PC-3 (cell line): ENCODE data around the gene ST6GALNAC3. TPM values are rescaled to one million over a fixed set of nuclear protein-coding genes. Genes with fewer than 3 reads are reported as not detected.

Experiments used
- ATAC-seq: fragments of 200-7000 bp; cut with Tn5 transposase; 2 replicates; pipeline ENCODE4 v1.9.1; 2020; ENCODE audit warnings: mild to moderate bottlenecking, moderate library complexity
- BruUV-seq: library from RNA; stranded (reverse); fragments of 400-500 nt; replicated peaks from 2 replicates; lab custom pipeline; 2021; lab: Mats Ljungman, UMichigan
- CTCF ChIA-PET: fragments of 300-600 bp; sonication (Branson Sonifier 250); formaldehyde crosslinking; loops from one replicate; lab custom pipeline; 2022; ENCODE audit warnings: antibody characterized with exemption; lab: Charles Lee
- POLR2A ChIA-PET: fragments of 300-600 bp; sonication (Branson Sonifier 250); formaldehyde crosslinking; loops from one replicate; lab custom pipeline; 2022; ENCODE audit warnings: antibody characterized with exemption; ENCODE audit not compliant: unreplicated experiment; lab: Charles Lee
- DNase-seq: peaks from one replicate; pipeline ENCODE4 v3.0.0-alpha.2; 2015
- H2AFZ ChIP-seq: fragments of 300-600 bp; sonication (generic); 2 replicates; pipeline ENCODE4 v1.6.0; 2016; ENCODE audit warnings: antibody characterized with exemption, low read length
- H3F3A ChIP-seq: fragments of 300-600 bp; sonication (generic); one replicate; pipeline ENCODE4 v1.6.0; 2017; ENCODE audit warnings: antibody characterized with exemption, low read length, control low read depth, mild to moderate bottlenecking; ENCODE audit not compliant: unreplicated experiment
- H3K27ac ChIP-seq: fragments of 300-600 bp; sonication (generic); 2 replicates; pipeline ENCODE4 v1.5.1; 2016; ENCODE audit warnings: mild to moderate bottlenecking, low read length
- H3K27me3 ChIP-seq: fragments of 300-600 bp; sonication (generic); 2 replicates; pipeline ENCODE4 v1.6.1; 2016; ENCODE audit warnings: low read length, mixed read lengths
- H3K36me3 ChIP-seq: fragments of 300-600 bp; sonication (generic); 2 replicates; pipeline ENCODE4 v1.6.1; 2016; ENCODE audit warnings: low read depth, mixed run types, low read length, mixed read lengths
- H3K4me1 ChIP-seq: fragments of 300-600 bp; sonication (generic); 2 replicates; pipeline ENCODE4 v1.5.1; 2016; ENCODE audit warnings: low read length; ENCODE audit not compliant: insufficient read depth
- H3K4me2 ChIP-seq: fragments of 300-600 bp; sonication (generic); 2 replicates; pipeline ENCODE4 v1.6.0; 2016; ENCODE audit warnings: low read length
- H3K4me3 ChIP-seq: fragments of 300-600 bp; sonication (generic); 2 replicates; pipeline ENCODE4 v1.5.1; 2016; ENCODE audit warnings: mild to moderate bottlenecking, low read length, mixed read lengths
- H3K79me2 ChIP-seq: fragments of 300-600 bp; sonication (generic); 2 replicates; pipeline ENCODE4 v1.6.1; 2017; ENCODE audit warnings: low read length, mixed read lengths
- H3K9ac ChIP-seq: fragments of 300-600 bp; sonication (generic); 2 replicates; pipeline ENCODE4 v1.6.0; 2016; ENCODE audit warnings: mild to moderate bottlenecking, low read length
- H3K9me2 ChIP-seq: fragments of 300-600 bp; sonication (generic); replicated peaks from 2 replicates; pipeline ENCODE4 v1.6.1; 2016; ENCODE audit warnings: mixed run types, low read length, mixed read lengths
- H3K9me3 ChIP-seq: fragments of 300-600 bp; sonication (generic); 2 replicates; pipeline ENCODE4 v1.6.1; 2016; ENCODE audit warnings: low read length, mixed read lengths
- H4K20me1 ChIP-seq: fragments of 300-600 bp; sonication (generic); 2 replicates; pipeline ENCODE4 v1.6.1; 2016; ENCODE audit warnings: low read length, mixed read lengths
- EZH2 ChIP-seq: fragments of 300-600 bp; sonication (generic); IDR thresholded peaks from one replicate; pipeline ENCODE4 v1.6.1; 2017; ENCODE audit warnings: antibody characterized with exemption, mild to moderate bottlenecking, low read length; ENCODE audit not compliant: unreplicated experiment
- EZH2phosphoT487 ChIP-seq: fragments of 300-600 bp; sonication (generic); IDR thresholded peaks from 2 replicates; pipeline ENCODE4 v1.6.1; 2018; ENCODE audit warnings: mild to moderate bottlenecking, antibody characterized with exemption, low read length, borderline replicate concordance
- intact Hi-C: fragments of 100-400 bp; cut with micrococcal nuclease; formaldehyde crosslinking; loops from 2 replicates; pipeline ENCODE4 v1.9.0; 2023
- total RNA-seq: library from RNA; depleted of rRNA; stranded (reverse); fragments of >200 nt; gene quantifications from 2 replicates; pipeline ENCODE4 v1.2.3, GENCODE V29; 2014
- TF ChIP-seq, protein P1 (sequence below): fragments of 300-600 bp; sonication (generic); conservative IDR thresholded peaks from 2 replicates; pipeline ENCODE4 v1.5.1; 2017; ENCODE audit warnings: antibody characterized with exemption, low read depth, mild to moderate bottlenecking, low read length

The ST6GALNAC3 gene
- total RNA-seq, 1 experiment from 2014 or later, result not detected

DNA sequence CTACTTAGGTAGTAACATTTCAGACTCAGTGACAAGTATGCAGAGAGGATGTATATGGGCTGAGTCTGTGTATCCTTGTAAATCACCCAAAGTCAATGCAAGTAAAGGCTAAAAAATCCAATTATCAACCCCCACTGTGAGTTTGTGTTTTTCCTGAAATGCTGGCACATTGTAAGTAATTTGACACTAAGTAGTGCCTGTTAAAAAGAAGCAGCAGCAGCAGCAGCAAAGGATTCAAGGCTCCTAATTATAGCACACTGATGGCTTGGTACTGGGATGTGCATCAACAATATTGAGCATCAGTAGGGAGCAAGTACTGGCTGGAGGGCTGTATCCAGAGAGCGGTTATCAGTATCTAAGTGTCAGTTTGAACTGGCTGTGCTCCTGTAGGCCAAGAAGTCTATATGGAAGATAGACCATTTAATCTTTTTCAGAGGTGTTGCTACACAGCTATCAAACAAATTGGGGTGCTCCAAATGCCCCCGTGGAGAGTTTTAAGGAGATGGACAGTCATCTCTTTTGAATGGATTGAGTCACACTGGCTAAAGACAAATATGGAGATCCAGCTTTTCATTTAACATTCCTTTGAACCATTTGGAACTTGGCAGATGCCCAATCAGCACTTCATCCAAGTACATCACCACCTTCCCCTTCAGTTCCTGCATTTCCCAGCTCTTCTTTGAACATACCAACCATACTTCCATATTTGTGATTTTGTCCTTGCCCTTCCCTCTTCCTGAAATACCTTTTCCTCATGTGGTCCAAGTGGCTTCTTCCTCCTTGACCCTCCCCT, 551.5 kb downstream of the ST6GALNAC3 start:
- Histone ChIP-seq H3K4me3 (no peak overlapping the region), H3K27ac (no peak overlapping the region), H3K9me3 (no peaks in the 10 kb centered on the region), H3K4me1 (no peaks in the 10 kb centered on the region), H3F3A (no peaks in the 10 kb centered on the region), H2AFZ (no peak overlapping the region), H3K79me2 (no peaks in the 10 kb centered on the region), H3K9ac (no peak overlapping the region), H3K27me3 (peaks cover 10% of the 10 kb centered on the region; the same call in 1 of the 2 replicates), H3K4me2 (no peak overlapping the region), H3K36me3 (no peaks in the 10 kb centered on the region), H4K20me1 (no peaks in the 10 kb centered on the region), H3K9me2 (no peaks in the 10 kb centered on the region)
- intact Hi-C loops, result no loop called here
- DNase-seq (no peak), ATAC-seq (no peak)
- CTCF ChIA-PET, result no interaction called here
- no peak for TF ChIP-seq EZH2
- no peak for TF ChIP-seq EZH2phosphoT487
- TF ChIP-seq, protein P1, sequence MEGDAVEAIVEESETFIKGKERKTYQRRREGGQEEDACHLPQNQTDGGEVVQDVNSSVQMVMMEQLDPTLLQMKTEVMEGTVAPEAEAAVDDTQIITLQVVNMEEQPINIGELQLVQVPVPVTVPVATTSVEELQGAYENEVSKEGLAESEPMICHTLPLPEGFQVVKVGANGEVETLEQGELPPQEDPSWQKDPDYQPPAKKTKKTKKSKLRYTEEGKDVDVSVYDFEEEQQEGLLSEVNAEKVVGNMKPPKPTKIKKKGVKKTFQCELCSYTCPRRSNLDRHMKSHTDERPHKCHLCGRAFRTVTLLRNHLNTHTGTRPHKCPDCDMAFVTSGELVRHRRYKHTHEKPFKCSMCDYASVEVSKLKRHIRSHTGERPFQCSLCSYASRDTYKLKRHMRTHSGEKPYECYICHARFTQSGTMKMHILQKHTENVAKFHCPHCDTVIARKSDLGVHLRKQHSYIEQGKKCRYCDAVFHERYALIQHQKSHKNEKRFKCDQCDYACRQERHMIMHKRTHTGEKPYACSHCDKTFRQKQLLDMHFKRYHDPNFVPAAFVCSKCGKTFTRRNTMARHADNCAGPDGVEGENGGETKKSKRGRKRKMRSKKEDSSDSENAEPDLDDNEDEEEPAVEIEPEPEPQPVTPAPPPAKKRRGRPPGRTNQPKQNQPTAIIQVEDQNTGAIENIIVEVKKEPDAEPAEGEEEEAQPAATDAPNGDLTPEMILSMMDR, result no peak
- POLR2A ChIA-PET, result no interaction called here
- BruUV-seq, result no TSS peak

DNA sequence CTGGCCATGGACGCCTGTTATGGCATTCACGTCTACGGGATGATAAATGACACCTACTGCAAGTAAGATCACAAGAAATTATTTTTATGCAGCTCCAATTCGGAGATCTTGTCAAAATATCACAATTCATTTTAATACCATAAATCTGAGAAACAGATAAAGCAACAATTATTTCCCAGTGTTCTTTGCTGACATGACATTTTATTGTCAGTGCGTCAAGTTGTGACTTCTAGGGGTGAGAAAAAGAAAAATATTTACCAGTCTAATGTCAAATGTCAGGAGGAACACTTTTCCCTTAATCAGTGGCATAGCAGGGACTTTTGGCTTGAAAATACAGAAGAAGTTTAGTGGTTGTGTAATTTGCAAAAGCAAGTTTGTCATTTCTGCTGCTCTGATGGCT, 553.0 kb downstream of the ST6GALNAC3 start:
- intact Hi-C loops, result no loop called here
- no peak overlapping the region for H3K4me3 ChIP-seq
- H3K79me2 ChIP-seq, result no peaks in the 10 kb centered on the region
- H3K4me2 ChIP-seq, result no peak overlapping the region
- H3F3A ChIP-seq, result no peaks in the 10 kb centered on the region
- ChIA-PET CTCF (no interaction called here), POLR2A (no interaction called here)
- H3K27ac ChIP-seq, result no peak overlapping the region
- H3K9me3 ChIP-seq, result no peaks in the 10 kb centered on the region
- H3K27me3 ChIP-seq, result no peaks in the 10 kb centered on the region; the same call in 1 of the 2 replicates
- H3K9me2 ChIP-seq, result no peaks in the 10 kb centered on the region
- no peak overlapping the region for H3K9ac ChIP-seq
- no peaks in the 10 kb centered on the region for H3K36me3 ChIP-seq
- H4K20me1 ChIP-seq, result no peaks in the 10 kb centered on the region
- BruUV-seq, result no TSS peak
- DNase-seq, result no peak
- TF ChIP-seq EZH2 (no peak), EZH2phosphoT487 (no peak)
- TF ChIP-seq, protein P1, result no peak
- no peak for ATAC-seq
- H2AFZ ChIP-seq, result no peak overlapping the region
- H3K4me1 ChIP-seq, result no peaks in the 10 kb centered on the region

DNA sequence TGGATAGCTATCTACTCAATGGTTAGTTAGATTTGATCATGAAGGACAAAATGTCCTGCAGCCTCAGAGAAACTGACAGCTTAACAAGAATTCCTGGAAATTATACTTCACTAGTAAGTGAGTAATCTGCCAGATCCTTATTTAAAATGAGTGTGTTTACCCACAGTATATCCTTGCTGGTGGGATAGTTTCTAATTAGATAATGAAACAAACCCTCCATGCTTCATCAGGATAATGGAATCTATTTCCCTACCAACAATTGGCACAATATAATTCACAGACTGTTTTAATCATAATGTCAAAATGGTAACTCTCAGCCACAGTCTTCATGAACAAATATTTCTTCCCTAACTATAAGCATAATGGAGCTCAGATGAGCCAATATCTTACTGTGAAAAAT, 553.4 kb downstream of the ST6GALNAC3 start:
- Histone ChIP-seq H3K9ac (no peak overlapping the region), H3K36me3 (no peaks in the 10 kb centered on the region), H3K79me2 (no peaks in the 10 kb centered on the region), H4K20me1 (no peaks in the 10 kb centered on the region), H3K27ac (no peak overlapping the region), H3K9me3 (no peaks in the 10 kb centered on the region), H3K9me2 (no peaks in the 10 kb centered on the region), H3K4me2 (no peak overlapping the region), H2AFZ (no peak overlapping the region), H3K27me3 (no peaks in the 10 kb centered on the region; the same call in 1 of the 2 replicates), H3K4me3 (no peak overlapping the region), H3K4me1 (no peaks in the 10 kb centered on the region), H3F3A (no peaks in the 10 kb centered on the region)
- intact Hi-C loops, result no loop called here
- TF ChIP-seq EZH2, result no peak
- no peak for TF ChIP-seq EZH2phosphoT487
- TF ChIP-seq, protein P1, result no peak
- BruUV-seq, result no TSS peak
- ATAC-seq, result no peak
- no peak for DNase-seq
- ChIA-PET CTCF (no interaction called here), POLR2A (no interaction called here)
